EL (cell line): ENCODE data around the gene ICOS.
"Not testable (repeated sequence)": the region's sequence is repeated elsewhere in the genome, so short reads cannot be mapped to it uniquely, and the experiment has no call there.

Experiments used
- DNase-seq: peaks from one replicate; pipeline ENCODE4 v3.0.0-alpha.2; 2016

ICOS gene

GRCh38 chr2:203918839-203919238 is 17.7 kb upstream of the ICOS start:
- no peak for DNase-seq

GRCh38 chr2:203925512-203926158 is 10.9 kb upstream of the ICOS start:
- DNase-seq, result no peak

- no peak for DNase-seq
Observed at GRCh38 chr2:203928849-203929248, 7.7 kb upstream of the ICOS start.

GRCh38 chr2:203931262-203931661 is 5.3 kb upstream of the ICOS start:
- not testable (repeated sequence) for DNase-seq

- no peak for DNase-seq
Observed at GRCh38 chr2:203934041-203934492, 2.5 kb upstream of the ICOS start.

GRCh38 chr2:203934711-203935438 is 1.7 kb upstream of the ICOS start:
- DNase-seq, result no peak

- DNase-seq, result no peak
Observed at GRCh38 chr2:203935568-203935967, 995 bp upstream of the ICOS start.

- no peak for DNase-seq
Observed at GRCh38 chr2:203936949-203937348, 386 bp downstream of the ICOS start.

- DNase-seq, result no peak
Observed at GRCh38 chr2:203937788-203938187, 1.2 kb downstream of the ICOS start.

GRCh38 chr2:203940039-203940438 is 3.5 kb downstream of the ICOS start:
- no peak for DNase-seq

- not testable (repeated sequence) for DNase-seq
Observed at GRCh38 chr2:203943493-203944382, 7.2 kb downstream of the ICOS start.

GRCh38 chr2:203948733-203949132 is 12.2 kb downstream of the ICOS start:
- DNase-seq, result no peak

- DNase-seq, result peak; percentile 56
Observed at GRCh38 chr2:203949228-203949627, 12.7 kb downstream of the ICOS start.

GRCh38 chr2:203951366-203951902 is 14.9 kb downstream of the ICOS start:
- no peak for DNase-seq

- no peak for DNase-seq
Observed at GRCh38 chr2:203959265-203959664, 22.7 kb downstream of the ICOS start.

- peak; percentile 4 for DNase-seq
Observed at GRCh38 chr2:203959672-203960071, 23.1 kb downstream of the ICOS start.

GRCh38 chr2:203960811-203961210 is 24.2 kb downstream of the ICOS start:
- peak; percentile 28 for DNase-seq

- DNase-seq, result not testable (repeated sequence)
Observed at GRCh38 chr2:203965190-203965589, 28.6 kb downstream of the ICOS start.

GRCh38 chr2:203971251-203971650 is 34.7 kb downstream of the ICOS start:
- DNase-seq, result no peak

GRCh38 chr2:203972066-203972465 is 35.5 kb downstream of the ICOS start:
- DNase-seq, result no peak

- DNase-seq, result no peak
Observed at GRCh38 chr2:203973000-203973399, 36.4 kb downstream of the ICOS start.

GRCh38 chr2:203973676-203974075 is 37.1 kb downstream of the ICOS start:
- DNase-seq, result no peak

- DNase-seq, result no peak
Observed at GRCh38 chr2:203975912-203976311, 39.3 kb downstream of the ICOS start.
